ENCODE measurements around the gene TMEM190.
"Not testable (repeated sequence)": the region's sequence is repeated elsewhere in the genome, so short reads cannot be mapped to it uniquely, and the experiment has no call there.

TMEM190 gene

GRCh38 chr19:55391702-55392615, 15.3 kb downstream of the TMEM190 start:
- no peak for DNase-seq

GRCh38 chr19:55392820-55393761, 16.5 kb downstream of the TMEM190 start:
- DNase-seq = no peak

- no peak for DNase-seq
Observed at GRCh38 chr19:55398200-55398925, 21.7 kb downstream of the TMEM190 start.

- no peak for DNase-seq
Observed at GRCh38 chr19:55400281-55401087, 23.9 kb downstream of the TMEM190 start.

- not testable (repeated sequence) for DNase-seq
Observed at GRCh38 chr19:55401390-55401789, 24.8 kb downstream of the TMEM190 start.

GRCh38 chr19:55402509-55402908, 25.9 kb downstream of the TMEM190 start:
- DNase-seq = no peak

GRCh38 chr19:55405638-55406037, 29.0 kb downstream of the TMEM190 start:
- DNase-seq = no peak

GRCh38 chr19:55406091-55406825, 29.6 kb downstream of the TMEM190 start:
- DNase-seq = no peak

GRCh38 chr19:55406826-55407549, 30.4 kb downstream of the TMEM190 start:
- DNase-seq = peak; percentile 46

- DNase-seq = not testable (repeated sequence)
Observed at GRCh38 chr19:55407550-55407799, 30.8 kb downstream of the TMEM190 start, which contains the start of gene UBE2S. Gene UBE2S, minus strand, starts transcription at chr19:55407788. Its CDS starts 199 bp downstream, at chr19:55407589.

GRCh38 chr19:55407800-55408532, 31.3 kb downstream of the TMEM190 start:
- DNase-seq = peak; percentile 97

- DNase-seq = no peak
Observed at GRCh38 chr19:55408533-55408872, 31.9 kb downstream of the TMEM190 start.

- not testable (repeated sequence) for DNase-seq
Observed at GRCh38 chr19:55409179-55409578, 32.6 kb downstream of the TMEM190 start.

- DNase-seq = no peak
Observed at GRCh38 chr19:55410168-55410567, 33.5 kb downstream of the TMEM190 start.

GRCh38 chr19:55418185-55418584, 41.6 kb downstream of the TMEM190 start:
- peak; percentile 44 for DNase-seq

GRCh38 chr19:55419103-55419502, 42.5 kb downstream of the TMEM190 start:
- DNase-seq = no peak

- DNase-seq = no peak
Observed at GRCh38 chr19:55419624-55420236, 43.1 kb downstream of the TMEM190 start.

- DNase-seq = peak; percentile 9
Observed at GRCh38 chr19:55421281-55421680, 44.7 kb downstream of the TMEM190 start.

- no peak for DNase-seq
Observed at GRCh38 chr19:55423225-55424005, 46.8 kb downstream of the TMEM190 start.
